Measurements from ENCODE around the gene RADIL. TPM values are rescaled to one million over a fixed set of nuclear protein-coding genes. Genes with fewer than 3 reads are reported as not detected.

The RADIL gene
- total and polyA plus RNA-seq, 9 of the 15 experiments (the other 6 are each of a cell fraction or from before 2014, with no cell fraction given), result 0.06 to 8.1 (median 1.9) TPM; not detected in 1

- no peak for FAIRE-seq
- H3K27ac ChIP-seq (ENCODE audit: extremely low read depth, low read depth, low read length), result no peak overlapping the region
- intact Hi-C loops (cut with micrococcal nuclease), result no loop called here
- ChIA-PET POLR2A (interaction anchor here (0.6 kb wide), 3 partner anchors 17 to 43 kb away, joined by 3 to 5 read pairs (median 4); no protein-coding TSS in a partner anchor), CTCF (ENCODE audit: low intra/inter-chr PET ratio) (no interaction called here)
- no peak overlapping the region for H3K4me2 ChIP-seq (ENCODE audit: insufficient read depth, low read length)
- H3K79me2 ChIP-seq (ENCODE audit: control insufficient read depth, insufficient read depth, low read length), result no peaks in the 10 kb centered on the region
- BruUV-seq (replicated peaks), result no TSS peak
- in situ Hi-C loops (cut with MboI), result no loop called here
- H2AFZ ChIP-seq (ENCODE audit: low read depth, low read length), result no peak overlapping the region
- no peak overlapping the region for H3K9ac ChIP-seq (ENCODE audit: insufficient read depth in 1 of 2, low read depth in 2 of 2, low read length in 2 of 2)
- H3K9me1 ChIP-seq (ENCODE audit: control insufficient read depth, insufficient read depth, low read length), result no peaks in the 10 kb centered on the region
- no peak for DNase-seq (ENCODE audit: extremely low read depth in 1 of 4, low spot score in 3 of 4)
- H4K20me1 ChIP-seq (replicated peaks; ENCODE audit: control insufficient read depth, insufficient read depth, low read length), result no peaks in the 10 kb centered on the region
- no peaks in the 10 kb centered on the region for H3K36me3 ChIP-seq (ENCODE audit: control insufficient read depth, insufficient read depth, low read length)
- ATAC-seq, result no peak
- peaks cover 0 to 24% of the 10 kb centered on the region in 2 experiments; a peak in 3 of 5 replicates for H3K4me1 ChIP-seq (replicated peaks in 1 of 2; ENCODE audit: control insufficient read depth in 2 of 2, insufficient read depth in 2 of 2, low read length in 2 of 2)
- H3K4me3 ChIP-seq, result no peak overlapping the region
- H3K27me3 ChIP-seq (ENCODE audit: control insufficient read depth in 2 of 2, insufficient read depth in 2 of 2, low read length in 2 of 2), result peaks cover 0 to 9% of the 10 kb centered on the region in 2 experiments; a peak in 1 of 5 replicates
- no peak for TF ChIP-seq TCFL5 (CRISPR knock-in tag; conservative IDR thresholded peaks at IDR 0.05)
- TF ChIP-seq SRF (CRISPR knock-in tag; IDR thresholded peaks at IDR 0.05), result no peak
- WGBS (ENCODE audit: insufficient coverage, low coverage, missing lambda C conversion rate), result 72% methylated on average over 10 of the region's 15 CpGs
- no peaks in the 10 kb centered on the region for H3K9me3 ChIP-seq (replicated peaks; ENCODE audit: control insufficient read depth, insufficient read depth, low read depth, low read length)
Observed at GRCh38 chr7:4825081-4825480, 58.4 kb downstream of the RADIL start.

DNA sequence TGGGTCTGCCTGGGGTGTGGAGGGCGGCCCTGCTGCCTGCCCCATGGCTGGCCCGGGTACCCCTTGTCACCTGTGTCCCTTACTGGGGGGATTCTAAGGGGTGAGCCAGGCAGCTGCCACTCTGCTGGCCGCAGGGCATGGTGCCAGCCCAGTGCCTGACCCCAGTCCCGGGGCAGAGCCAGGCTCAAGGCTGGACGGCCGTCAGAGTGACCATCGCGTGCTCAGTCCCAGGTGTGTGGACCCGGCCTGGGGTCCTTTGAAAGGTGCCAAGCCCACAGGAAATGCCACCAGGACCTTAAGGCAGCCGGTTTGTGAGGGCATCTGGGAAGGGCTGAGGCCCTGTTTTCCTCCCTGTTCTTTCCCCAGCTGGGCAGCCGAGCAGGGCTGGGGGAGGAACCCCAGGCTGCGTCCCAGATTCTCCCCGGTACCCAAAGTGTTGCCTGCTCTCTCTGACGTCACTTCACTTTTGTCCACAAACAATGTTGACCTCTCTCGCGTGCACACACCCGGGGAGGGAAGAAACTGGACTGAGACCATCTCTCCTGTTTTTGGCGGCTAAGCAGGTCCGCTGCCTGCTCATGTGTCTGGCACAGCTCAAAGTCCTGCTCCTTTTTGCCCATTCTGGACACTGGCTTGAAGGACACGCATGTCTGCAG lies 59.3 kb downstream of the RADIL start:
- Histone ChIP-seq H3K9me3 (replicated peaks; ENCODE audit: control insufficient read depth, insufficient read depth, low read depth, low read length) (no peaks in the 10 kb centered on the region), H3K27me3 (ENCODE audit: control insufficient read depth in 2 of 2, insufficient read depth in 2 of 2, low read length in 2 of 2) (peaks cover 0 to 9% of the 10 kb centered on the region in 2 experiments; a peak in 1 of 5 replicates)

More for the DNA sequence above, 59.3 kb downstream of the RADIL start:
- Histone ChIP-seq H3K4me2 (ENCODE audit: insufficient read depth, low read length) (no peak overlapping the region), H4K20me1 (replicated peaks; ENCODE audit: control insufficient read depth, insufficient read depth, low read length) (no peaks in the 10 kb centered on the region), H3K4me3 (no peak overlapping the region), H2AFZ (ENCODE audit: low read depth, low read length) (no peak overlapping the region), H3K4me1 (replicated peaks in 1 of 2; ENCODE audit: control insufficient read depth in 2 of 2, insufficient read depth in 2 of 2, low read length in 2 of 2) (peaks cover 0 to 32% of the 10 kb centered on the region in 2 experiments; a peak in 2 of 5 replicates), H3K27ac (ENCODE audit: extremely low read depth, low read depth, low read length) (no peak overlapping the region), H3K36me3 (ENCODE audit: control insufficient read depth, insufficient read depth, low read length) (no peaks in the 10 kb centered on the region), H3K9me1 (ENCODE audit: control insufficient read depth, insufficient read depth, low read length) (no peaks in the 10 kb centered on the region), H3K79me2 (ENCODE audit: control insufficient read depth, insufficient read depth, low read length) (no peaks in the 10 kb centered on the region), H3K9ac (ENCODE audit: insufficient read depth in 1 of 2, low read depth in 2 of 2, low read length in 2 of 2) (peak overlapping the region in 1 of 2 experiments; percentile 64; a peak in 1 of 4 replicates)
- no peak for TF ChIP-seq EWSR1 (IDR thresholded peaks at IDR 0.05; ENCODE audit: borderline replicate concordance, low read depth, partially characterized antibody)
- no peak for TF ChIP-seq HNRNPL (IDR thresholded peaks at IDR 0.05; ENCODE audit: low read depth, low read length)
- TF ChIP-seq, protein P1, sequence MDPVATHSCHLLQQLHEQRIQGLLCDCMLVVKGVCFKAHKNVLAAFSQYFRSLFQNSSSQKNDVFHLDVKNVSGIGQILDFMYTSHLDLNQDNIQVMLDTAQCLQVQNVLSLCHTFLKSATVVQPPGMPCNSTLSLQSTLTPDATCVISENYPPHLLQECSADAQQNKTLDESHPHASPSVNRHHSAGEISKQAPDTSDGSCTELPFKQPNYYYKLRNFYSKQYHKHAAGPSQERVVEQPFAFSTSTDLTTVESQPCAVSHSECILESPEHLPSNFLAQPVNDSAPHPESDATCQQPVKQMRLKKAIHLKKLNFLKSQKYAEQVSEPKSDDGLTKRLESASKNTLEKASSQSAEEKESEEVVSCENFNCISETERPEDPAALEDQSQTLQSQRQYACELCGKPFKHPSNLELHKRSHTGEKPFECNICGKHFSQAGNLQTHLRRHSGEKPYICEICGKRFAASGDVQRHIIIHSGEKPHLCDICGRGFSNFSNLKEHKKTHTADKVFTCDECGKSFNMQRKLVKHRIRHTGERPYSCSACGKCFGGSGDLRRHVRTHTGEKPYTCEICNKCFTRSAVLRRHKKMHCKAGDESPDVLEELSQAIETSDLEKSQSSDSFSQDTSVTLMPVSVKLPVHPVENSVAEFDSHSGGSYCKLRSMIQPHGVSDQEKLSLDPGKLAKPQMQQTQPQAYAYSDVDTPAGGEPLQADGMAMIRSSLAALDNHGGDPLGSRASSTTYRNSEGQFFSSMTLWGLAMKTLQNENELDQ (CRISPR knock-in tag; IDR thresholded peaks at IDR 0.05; ENCODE audit: borderline replicate concordance), result no peak
- TF ChIP-seq ELF2 (CRISPR knock-in tag; IDR thresholded peaks at IDR 0.05), result no peak
- TF ChIP-seq, protein P2, sequence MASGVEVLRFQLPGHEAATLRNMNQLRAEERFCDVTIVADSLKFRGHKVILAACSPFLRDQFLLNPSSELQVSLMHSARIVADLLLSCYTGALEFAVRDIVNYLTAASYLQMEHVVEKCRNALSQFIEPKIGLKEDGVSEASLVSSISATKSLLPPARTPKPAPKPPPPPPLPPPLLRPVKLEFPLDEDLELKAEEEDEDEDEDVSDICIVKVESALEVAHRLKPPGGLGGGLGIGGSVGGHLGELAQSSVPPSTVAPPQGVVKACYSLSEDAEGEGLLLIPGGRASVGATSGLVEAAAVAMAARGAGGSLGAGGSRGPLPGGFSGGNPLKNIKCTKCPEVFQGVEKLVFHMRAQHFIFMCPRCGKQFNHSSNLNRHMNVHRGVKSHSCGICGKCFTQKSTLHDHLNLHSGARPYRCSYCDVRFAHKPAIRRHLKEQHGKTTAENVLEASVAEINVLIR (CRISPR knock-in tag; IDR thresholded peaks at IDR 0.05), result no peak
- POLR2A ChIA-PET, result no interaction called here
- FAIRE-seq (no peak), DNase-seq (ENCODE audit: extremely low read depth in 1 of 4, low spot score in 3 of 4) (no peak), ATAC-seq (no peak)
- WGBS (ENCODE audit: insufficient coverage, low coverage, missing lambda C conversion rate), result 27% methylated on average over 16 of the region's 20 CpGs
- CTCF ChIA-PET (ENCODE audit: low intra/inter-chr PET ratio), result no interaction called here
- intact Hi-C loops (cut with micrococcal nuclease), result no loop called here
- in situ Hi-C loops (cut with MboI), result no loop called here
- no TSS peak for BruUV-seq (replicated peaks)
